Measurements from ENCODE around the gene GIPC1. TPM values are rescaled to one million over a fixed set of nuclear protein-coding genes. Genes with fewer than 3 reads are reported as not detected.

The GIPC1 gene
- total and polyA plus RNA-seq, 4 experiments from 2014 or later: 32.3 to 63.6 (median 42.0) TPM

- H3K27me3 ChIP-seq (ENCODE audit: insufficient read depth, low read length): no peaks in the 10 kb centered on the region
- Mint-ChIP-seq H3K36me3 (peaks cover 13 to 15% of the 10 kb centered on the region in 2 donors), H3K4me1 (peaks cover 23 to 40% (median 29%) of the 10 kb centered on the region in 4 donors), H3K27me3 (no peaks in the 10 kb centered on the region), H3K9me3 (peaks cover 0 to 2% (median 0%) of the 10 kb centered on the region in 8 donors), H3K27ac (peak overlapping the region; percentile 84 to 93 (median 89)), H3K4me3 (peak overlapping the region; percentile 84 to 92 (median 88))
- peak overlapping the region in 1 of 2 donors; percentile 56 for H3K4me3 ChIP-seq (ENCODE audit: low read length in 2 of 2)
- CTCF ChIA-PET (ENCODE audit: partially characterized antibody): interaction anchor here (1.1 to 3.1 kb wide), 8 partner anchors 10 to 633 kb away, joined by 3 to 35 read pairs (median 6); no protein-coding TSS in a partner anchor
- no peaks in the 10 kb centered on the region for H3K9me3 ChIP-seq (ENCODE audit: control insufficient read depth in 1 of 2, low read length in 2 of 2)
- H3K27ac ChIP-seq (ENCODE audit: low read depth, low read length): peak overlapping the region; percentile 63
- POLR2A ChIA-PET (ENCODE audit: partially characterized antibody): interaction anchor here (0.8 to 26.0 kb wide), 16 partner anchors 10 to 330 kb away, joined by 3 to 1220 read pairs (median 4); partner anchors contain the start of genes DNAJB1, NDUFB7 and TECR
- H3K4me1 ChIP-seq (ENCODE audit: insufficient read depth, low read length): peaks cover 27% of the 10 kb centered on the region
- no peaks in the 10 kb centered on the region for H3K36me3 ChIP-seq (ENCODE audit: insufficient read depth, low read length)
- DNase-seq: no peak
- intact Hi-C loops (cut with micrococcal nuclease): loop anchor here (1.0 kb wide), 1 partner anchor 10 kb away; no protein-coding TSS in a partner anchor
Observed at GRCh38 chr19:14495672-14496028, 277 bp downstream of the GIPC1 start.

- Mint-ChIP-seq H3K4me1 (peaks cover 23 to 40% (median 29%) of the 10 kb centered on the region in 4 donors), H3K27ac (peak overlapping the region; percentile 85 to 93 (median 89)), H3K4me3 (peak overlapping the region; percentile 84 to 92 (median 88)), H3K9me3 (peaks cover 0 to 2% (median 0%) of the 10 kb centered on the region in 8 donors), H3K27me3 (no peaks in the 10 kb centered on the region), H3K36me3 (peaks cover 14 to 15% of the 10 kb centered on the region in 2 donors)
- Histone ChIP-seq H3K36me3 (ENCODE audit: insufficient read depth, low read length) (no peaks in the 10 kb centered on the region), H3K9me3 (ENCODE audit: control insufficient read depth in 1 of 2, low read length in 2 of 2) (no peaks in the 10 kb centered on the region), H3K4me1 (ENCODE audit: insufficient read depth, low read length) (peaks cover 27% of the 10 kb centered on the region), H3K27me3 (ENCODE audit: insufficient read depth, low read length) (no peaks in the 10 kb centered on the region), H3K4me3 (ENCODE audit: low read length in 2 of 2) (peak overlapping the region in 1 of 2 donors; percentile 56), H3K27ac (ENCODE audit: low read depth, low read length) (peak overlapping the region; percentile 63)
- ChIA-PET CTCF (ENCODE audit: partially characterized antibody) (interaction anchor here (0.6 to 3.1 kb wide), 8 partner anchors 10 to 66 kb away, joined by 3 to 35 read pairs (median 6); no protein-coding TSS in a partner anchor), POLR2A (ENCODE audit: partially characterized antibody) (interaction anchor here (0.8 to 26.0 kb wide), 14 partner anchors 9 to 329 kb away, joined by 3 to 1220 read pairs (median 4); partner anchors contain the start of genes DNAJB1, NDUFB7 and TECR)
- DNase-seq: peak in 2 of 5 donors; percentile 9 to 39
- intact Hi-C loops (cut with micrococcal nuclease): no loop called here
Observed at GRCh38 chr19:14494910-14495671, 836 bp downstream of the GIPC1 start.

GRCh38 chr19:14494411-14494810, 1.5 kb downstream of the GIPC1 start:
- no peaks in the 10 kb centered on the region for H3K27me3 Mint-ChIP-seq
- H3K27me3 ChIP-seq (ENCODE audit: insufficient read depth, low read length): no peaks in the 10 kb centered on the region
- peak overlapping the region; percentile 82 to 92 (median 86) for H3K4me3 Mint-ChIP-seq
- H3K27ac Mint-ChIP-seq: peak overlapping the region; percentile 83 to 91 (median 87)
- H3K9me3 Mint-ChIP-seq: peaks cover 0 to 2% (median 0%) of the 10 kb centered on the region in 8 donors
- intact Hi-C loops (cut with micrococcal nuclease): no loop called here
- H3K36me3 Mint-ChIP-seq: peaks cover 21% of the 10 kb centered on the region in 2 donors
- H3K9me3 ChIP-seq (ENCODE audit: control insufficient read depth in 1 of 2, low read length in 2 of 2): no peaks in the 10 kb centered on the region
- ChIA-PET POLR2A (ENCODE audit: partially characterized antibody) (interaction anchor here (1.0 to 26.0 kb wide), 5 partner anchors 12 to 77 kb away, joined by 4 to 1220 read pairs (median 6); partner anchors contain the start of genes DNAJB1, NDUFB7 and TECR), CTCF (ENCODE audit: partially characterized antibody) (interaction anchor here (0.6 to 3.1 kb wide), 4 partner anchors 11 to 65 kb away, joined by 3 to 35 read pairs (median 6); no protein-coding TSS in a partner anchor)
- peaks cover 23 to 40% (median 29%) of the 10 kb centered on the region in 4 donors for H3K4me1 Mint-ChIP-seq
- H3K4me3 ChIP-seq (ENCODE audit: low read length in 2 of 2): no peak overlapping the region
- H3K36me3 ChIP-seq (ENCODE audit: insufficient read depth, low read length): no peaks in the 10 kb centered on the region
- peak overlapping the region; percentile 63 for H3K27ac ChIP-seq (ENCODE audit: low read depth, low read length)
- no peak for DNase-seq
- H3K4me1 ChIP-seq (ENCODE audit: insufficient read depth, low read length): peaks cover 27% of the 10 kb centered on the region

GRCh38 chr19:14492756-14493337, 3.1 kb downstream of the GIPC1 start:
- H3K36me3 ChIP-seq (ENCODE audit: insufficient read depth, low read length): no peaks in the 10 kb centered on the region
- H3K27me3 Mint-ChIP-seq: no peaks in the 10 kb centered on the region
- H3K27ac ChIP-seq (ENCODE audit: low read depth, low read length): no peak overlapping the region
- H3K27me3 ChIP-seq (ENCODE audit: insufficient read depth, low read length): no peaks in the 10 kb centered on the region
- H3K4me1 ChIP-seq (ENCODE audit: insufficient read depth, low read length): peaks cover 27% of the 10 kb centered on the region
- no peaks in the 10 kb centered on the region for H3K9me3 ChIP-seq (ENCODE audit: control insufficient read depth in 1 of 2, low read length in 2 of 2)
- peak in 1 of 5 donors; percentile 22 for DNase-seq
- peaks cover 23 to 40% (median 29%) of the 10 kb centered on the region in 4 donors for H3K4me1 Mint-ChIP-seq
- H3K4me3 Mint-ChIP-seq: no peak overlapping the region
- peaks cover 25 to 26% of the 10 kb centered on the region in 2 donors for H3K36me3 Mint-ChIP-seq
- POLR2A ChIA-PET (ENCODE audit: partially characterized antibody): interaction anchor here (0.6 to 1.4 kb wide), 3 partner anchors 26 to 35 kb away, joined by 3 read pairs; partner anchors contain the start of gene DNAJB1
- CTCF ChIA-PET (ENCODE audit: partially characterized antibody): interaction anchor here (0.9 to 2.1 kb wide), 6 partner anchors 9 to 58 kb away, joined by 3 to 5 read pairs (median 5); no protein-coding TSS in a partner anchor
- H3K27ac Mint-ChIP-seq: peak overlapping the region; percentile 3 to 85 (median 45)
- intact Hi-C loops (cut with micrococcal nuclease): no loop called here
- no peak overlapping the region for H3K4me3 ChIP-seq (ENCODE audit: low read length in 2 of 2)
- H3K9me3 Mint-ChIP-seq: peaks cover 0 to 2% (median 0%) of the 10 kb centered on the region in 8 donors

- intact Hi-C loops (cut with micrococcal nuclease): loop anchor here (10.0 kb wide), 1 partner anchor 283 kb away; the partner anchor contains the start of gene ADGRL1
- no peaks in the 10 kb centered on the region for H3K9me3 ChIP-seq (ENCODE audit: control insufficient read depth in 1 of 2, low read length in 2 of 2)
- CTCF ChIA-PET (ENCODE audit: partially characterized antibody): interaction anchor here (0.8 to 2.9 kb wide), 10 partner anchors 9 to 351 kb away, joined by 3 to 12 read pairs (median 4); partner anchors contain the start of genes ASF1B and NDUFB7
- H3K4me3 ChIP-seq (ENCODE audit: low read length in 2 of 2): no peak overlapping the region
- H3K27ac Mint-ChIP-seq: no peak overlapping the region
- peaks cover 7 to 9% (median 8%) of the 10 kb centered on the region in 4 donors for H3K4me1 Mint-ChIP-seq
- H3K9me3 Mint-ChIP-seq: no peaks in the 10 kb centered on the region
- no peaks in the 10 kb centered on the region for H3K27me3 ChIP-seq (ENCODE audit: insufficient read depth, low read length)
- no peak overlapping the region for H3K4me3 Mint-ChIP-seq
- peaks cover 5% of the 10 kb centered on the region for H3K4me1 ChIP-seq (ENCODE audit: insufficient read depth, low read length)
- no peak for DNase-seq
- H3K36me3 Mint-ChIP-seq: peaks cover 18 to 26% of the 10 kb centered on the region in 2 donors
- H3K27me3 Mint-ChIP-seq: no peaks in the 10 kb centered on the region
- no peaks in the 10 kb centered on the region for H3K36me3 ChIP-seq (ENCODE audit: insufficient read depth, low read length)
- H3K27ac ChIP-seq (ENCODE audit: low read depth, low read length): no peak overlapping the region
- POLR2A ChIA-PET (ENCODE audit: partially characterized antibody): interaction anchor here (1.0 to 2.9 kb wide), 3 partner anchors 17 to 63 kb away, joined by 3 to 13 read pairs (median 3); no protein-coding TSS in a partner anchor
Observed at GRCh38 chr19:14487370-14488125, 8.4 kb downstream of the GIPC1 start.

- H3K27me3 Mint-ChIP-seq: no peaks in the 10 kb centered on the region
- ChIA-PET CTCF (ENCODE audit: partially characterized antibody) (interaction anchor here (0.7 to 4.3 kb wide), 11 partner anchors 10 to 346 kb away, joined by 3 to 44 read pairs (median 5); partner anchors contain the start of genes ASF1B and PKN1), POLR2A (ENCODE audit: partially characterized antibody) (interaction anchor here (1.2 kb wide), 1 partner anchor 13 kb away, joined by 3 read pairs; no protein-coding TSS in a partner anchor)
- no peaks in the 10 kb centered on the region for H3K9me3 ChIP-seq (ENCODE audit: control insufficient read depth in 1 of 2, low read length in 2 of 2)
- peak overlapping the region in 1 of 7 donors; percentile 21 for H3K27ac Mint-ChIP-seq
- DNase-seq: no peak
- H3K4me3 ChIP-seq (ENCODE audit: low read length in 2 of 2): no peak overlapping the region
- intact Hi-C loops (cut with micrococcal nuclease): loop anchor here (10.0 kb wide), 1 partner anchor 278 kb away; the partner anchor contains the start of gene ADGRL1
- no peak overlapping the region for H3K27ac ChIP-seq (ENCODE audit: low read depth, low read length)
- no peaks in the 10 kb centered on the region for H3K27me3 ChIP-seq (ENCODE audit: insufficient read depth, low read length)
- peaks cover 11% of the 10 kb centered on the region for H3K4me1 ChIP-seq (ENCODE audit: insufficient read depth, low read length)
- H3K9me3 Mint-ChIP-seq: no peaks in the 10 kb centered on the region
- H3K36me3 ChIP-seq (ENCODE audit: insufficient read depth, low read length): peaks cover 10% of the 10 kb centered on the region
- H3K4me1 Mint-ChIP-seq: peaks cover 5 to 7% (median 6%) of the 10 kb centered on the region in 4 donors
- no peak overlapping the region for H3K4me3 Mint-ChIP-seq
- peaks cover 8 to 10% of the 10 kb centered on the region in 2 donors for H3K36me3 Mint-ChIP-seq
Observed at GRCh38 chr19:14482172-14482941, 13.6 kb downstream of the GIPC1 start.

Measured in CD4-positive, alpha-beta memory T cell (primary cell).